ENCODE measurements around the gene DSPP. TPM values are rescaled to one million over a fixed set of nuclear protein-coding genes. Genes with fewer than 3 reads are reported as not detected.
"Not testable (repeated sequence)": the region's sequence is repeated elsewhere in the genome, so short reads cannot be mapped to it uniquely, and the experiment has no call there.

DSPP gene
- total RNA-seq, 1 donor from 2014 or later, result not detected

DNA sequence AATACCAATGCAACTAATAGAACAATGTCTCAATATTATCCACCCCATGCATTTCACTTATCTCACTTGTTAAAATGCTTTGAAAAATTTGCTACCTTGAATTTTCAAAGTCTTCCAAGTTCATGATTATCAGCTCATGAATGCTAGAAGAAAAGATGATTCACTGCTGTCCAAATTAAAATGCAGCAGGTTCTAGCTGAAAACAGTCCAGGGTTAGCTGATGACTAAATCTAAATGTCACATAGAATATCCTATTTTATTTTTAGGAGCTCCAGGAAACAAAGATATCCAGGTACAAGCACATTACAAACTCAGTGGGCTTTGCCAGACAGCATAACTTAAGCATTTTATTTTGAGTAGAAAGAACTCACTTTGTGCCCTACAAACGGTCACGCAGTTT lies 41.1 kb upstream of the DSPP start:
- no peak overlapping the region for H3K27ac Mint-ChIP-seq
- TF ChIP-seq, protein P1, sequence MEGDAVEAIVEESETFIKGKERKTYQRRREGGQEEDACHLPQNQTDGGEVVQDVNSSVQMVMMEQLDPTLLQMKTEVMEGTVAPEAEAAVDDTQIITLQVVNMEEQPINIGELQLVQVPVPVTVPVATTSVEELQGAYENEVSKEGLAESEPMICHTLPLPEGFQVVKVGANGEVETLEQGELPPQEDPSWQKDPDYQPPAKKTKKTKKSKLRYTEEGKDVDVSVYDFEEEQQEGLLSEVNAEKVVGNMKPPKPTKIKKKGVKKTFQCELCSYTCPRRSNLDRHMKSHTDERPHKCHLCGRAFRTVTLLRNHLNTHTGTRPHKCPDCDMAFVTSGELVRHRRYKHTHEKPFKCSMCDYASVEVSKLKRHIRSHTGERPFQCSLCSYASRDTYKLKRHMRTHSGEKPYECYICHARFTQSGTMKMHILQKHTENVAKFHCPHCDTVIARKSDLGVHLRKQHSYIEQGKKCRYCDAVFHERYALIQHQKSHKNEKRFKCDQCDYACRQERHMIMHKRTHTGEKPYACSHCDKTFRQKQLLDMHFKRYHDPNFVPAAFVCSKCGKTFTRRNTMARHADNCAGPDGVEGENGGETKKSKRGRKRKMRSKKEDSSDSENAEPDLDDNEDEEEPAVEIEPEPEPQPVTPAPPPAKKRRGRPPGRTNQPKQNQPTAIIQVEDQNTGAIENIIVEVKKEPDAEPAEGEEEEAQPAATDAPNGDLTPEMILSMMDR (conservative IDR thresholded peaks at IDR 0.05), result no peak

DNA sequence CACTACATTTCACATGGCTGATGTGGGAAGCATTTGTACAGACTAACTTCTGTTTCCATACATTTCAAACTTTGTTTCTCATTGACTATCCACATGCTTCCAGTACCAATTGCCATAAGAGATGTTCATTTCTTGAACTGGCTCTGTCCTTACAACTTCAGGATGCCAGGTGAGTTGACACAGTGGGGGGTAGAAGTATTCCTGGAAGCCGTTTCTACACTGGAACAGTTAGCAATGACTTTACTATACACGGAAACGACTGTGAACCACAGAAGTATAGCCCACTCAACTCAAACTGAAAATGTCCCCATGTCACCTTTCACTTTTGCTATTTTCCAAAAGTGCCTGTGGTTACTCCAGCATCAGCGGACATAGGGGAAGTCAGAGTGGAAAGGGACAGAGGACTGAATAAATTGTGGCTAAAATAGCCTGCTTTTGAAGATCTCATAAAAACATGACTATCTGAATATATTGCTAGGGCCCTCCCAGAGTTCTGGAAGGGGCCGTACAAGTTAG lies 38.0 kb upstream of the DSPP start:
- H3K4me3 Mint-ChIP-seq, result no peak overlapping the region
- no peaks in the 10 kb centered on the region for H3K36me3 Mint-ChIP-seq
- no peak overlapping the region for H3K27ac Mint-ChIP-seq
- TF ChIP-seq, protein P1 (conservative IDR thresholded peaks at IDR 0.05), result no peak
- H3K4me1 Mint-ChIP-seq (ENCODE audit: unreplicated experiment), result no peaks in the 10 kb centered on the region
- no peaks in the 10 kb centered on the region for H3K27me3 Mint-ChIP-seq
- DNase-seq (ENCODE audit: extremely low spot score, unreplicated experiment), result no peak
- H3K9me3 Mint-ChIP-seq, result no peaks in the 10 kb centered on the region

More for the DNA sequence above, 41.1 kb upstream of the DSPP start:
- Mint-ChIP-seq H3K4me1 (ENCODE audit: unreplicated experiment) (no peaks in the 10 kb centered on the region), H3K27me3 (no peaks in the 10 kb centered on the region), H3K9me3 (no peaks in the 10 kb centered on the region), H3K36me3 (no peaks in the 10 kb centered on the region), H3K4me3 (no peak overlapping the region)
- no peak for DNase-seq (ENCODE audit: extremely low spot score, unreplicated experiment)

DNA sequence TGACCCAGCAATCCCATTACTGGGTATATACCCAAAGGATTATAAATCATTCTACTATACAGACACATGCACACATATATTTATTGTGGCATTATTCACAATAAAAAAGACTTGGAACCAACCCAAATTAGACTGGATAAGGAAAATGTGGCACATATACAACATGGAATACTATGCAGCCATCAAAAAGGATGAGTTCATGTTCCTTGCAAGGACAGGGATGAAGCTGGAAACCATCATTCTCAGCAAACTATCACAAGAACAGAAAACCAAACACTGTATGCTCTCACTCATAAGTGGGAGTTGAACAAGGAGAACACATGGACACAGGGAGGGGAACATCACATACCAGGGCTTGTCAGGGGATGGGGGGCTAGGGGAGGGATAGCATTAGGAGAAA lies 34.0 kb upstream of the DSPP start:
- H3K4me1 Mint-ChIP-seq (ENCODE audit: unreplicated experiment); DNase-seq (ENCODE audit: extremely low spot score, unreplicated experiment); H3K27me3 Mint-ChIP-seq; H3K4me3 Mint-ChIP-seq; H3K9me3 Mint-ChIP-seq; H3K36me3 Mint-ChIP-seq; H3K27ac Mint-ChIP-seq: not testable (repeated sequence)

DNA sequence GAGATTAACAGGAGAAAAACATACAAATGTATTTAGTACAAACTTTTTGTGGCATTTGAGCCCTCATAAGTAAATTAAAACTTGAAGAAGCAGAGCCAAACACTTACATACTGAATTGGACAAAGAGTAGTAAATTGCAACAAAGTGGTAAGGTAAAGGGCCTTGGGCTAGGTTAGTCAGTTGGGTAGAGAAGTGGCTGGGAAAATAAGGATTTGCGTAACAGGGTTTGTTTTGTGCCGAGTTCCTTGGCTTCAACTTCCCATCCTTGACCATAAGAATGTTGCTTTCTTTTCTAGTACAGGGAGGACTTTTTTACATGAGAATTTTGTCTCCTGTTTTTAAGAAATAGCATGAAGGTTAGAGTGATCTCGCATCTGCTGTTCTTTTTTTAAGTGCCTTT lies 33.3 kb upstream of the DSPP start:
- Mint-ChIP-seq H3K36me3 (no peaks in the 10 kb centered on the region), H3K4me1 (ENCODE audit: unreplicated experiment) (peaks cover 4% of the 10 kb centered on the region), H3K27me3 (no peaks in the 10 kb centered on the region), H3K4me3 (no peak overlapping the region), H3K27ac (no peak overlapping the region), H3K9me3 (no peaks in the 10 kb centered on the region)
- no peak for DNase-seq (ENCODE audit: extremely low spot score, unreplicated experiment)
- TF ChIP-seq, protein P1 (conservative IDR thresholded peaks at IDR 0.05), result no peak

DNA sequence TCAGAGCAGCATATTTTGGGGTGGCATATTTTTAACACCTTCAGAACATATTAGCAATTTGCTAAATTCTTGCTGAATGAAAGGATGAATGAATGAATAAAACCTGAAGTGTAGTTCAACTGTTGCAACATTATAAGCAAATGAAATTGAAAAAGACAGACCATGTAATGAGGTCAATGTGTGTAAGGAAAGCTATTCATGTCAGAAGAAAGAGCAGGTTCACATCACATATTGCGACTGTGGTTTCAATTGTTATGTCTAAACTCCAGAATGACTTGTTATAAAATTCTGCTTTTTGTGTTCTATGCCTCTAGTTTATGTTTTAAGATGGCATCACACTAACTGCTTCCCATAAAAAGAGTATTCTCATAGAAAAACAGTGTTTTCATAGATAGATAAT lies 32.9 kb upstream of the DSPP start:
- no peaks in the 10 kb centered on the region for H3K27me3 Mint-ChIP-seq
- TF ChIP-seq, protein P1 (conservative IDR thresholded peaks at IDR 0.05), result no peak
- H3K9me3 Mint-ChIP-seq, result no peaks in the 10 kb centered on the region
- no peaks in the 10 kb centered on the region for H3K36me3 Mint-ChIP-seq
- peaks cover 4% of the 10 kb centered on the region for H3K4me1 Mint-ChIP-seq (ENCODE audit: unreplicated experiment)
- no peak overlapping the region for H3K4me3 Mint-ChIP-seq
- H3K27ac Mint-ChIP-seq, result no peak overlapping the region
- no peak for DNase-seq (ENCODE audit: extremely low spot score, unreplicated experiment)

DNA sequence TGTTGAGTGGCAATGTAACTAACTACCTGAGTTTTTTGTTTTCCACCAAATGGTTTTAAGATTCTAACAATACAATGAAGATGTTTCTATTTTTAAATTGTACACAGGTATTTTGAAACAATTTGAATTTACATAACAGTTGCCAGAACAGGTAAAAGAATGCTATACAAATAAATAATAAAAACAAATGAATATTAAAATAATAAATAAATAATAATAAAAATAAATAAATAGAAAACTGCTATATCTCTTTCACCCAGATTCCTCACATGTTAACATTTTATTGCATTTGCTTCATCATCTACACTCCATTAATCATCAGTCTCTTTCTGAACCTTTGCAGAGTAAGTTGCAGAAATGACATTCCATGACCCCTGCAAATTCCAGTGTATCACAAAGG lies 32.3 kb upstream of the DSPP start:
- no peaks in the 10 kb centered on the region for H3K27me3 Mint-ChIP-seq
- H3K4me1 Mint-ChIP-seq (ENCODE audit: unreplicated experiment), result peaks cover 4% of the 10 kb centered on the region
- H3K36me3 Mint-ChIP-seq, result no peaks in the 10 kb centered on the region
- TF ChIP-seq, protein P1 (conservative IDR thresholded peaks at IDR 0.05), result no peak
- no peak for DNase-seq (ENCODE audit: extremely low spot score, unreplicated experiment)
- no peak overlapping the region for H3K4me3 Mint-ChIP-seq
- no peaks in the 10 kb centered on the region for H3K9me3 Mint-ChIP-seq
- no peak overlapping the region for H3K27ac Mint-ChIP-seq

Data from type B pancreatic cell (in vitro differentiated cells).